ENCODE results near the gene TPGS1.

TPGS1 gene

GRCh38 chr19:522726-523125 lies 15.4 kb downstream of the TPGS1 start:
- no peak for DNase-seq

GRCh38 chr19:524062-524674 lies 16.9 kb downstream of the TPGS1 start:
- DNase-seq, result no peak

- no peak for DNase-seq
Observed at GRCh38 chr19:525029-525428, 17.7 kb downstream of the TPGS1 start.

- DNase-seq, result no peak
Observed at GRCh38 chr19:525857-526419, 18.6 kb downstream of the TPGS1 start.

- no peak for DNase-seq
Observed at GRCh38 chr19:530134-531008, 23.1 kb downstream of the TPGS1 start.

- DNase-seq, result peak; percentile 89
Observed at GRCh38 chr19:531009-531752, 23.9 kb downstream of the TPGS1 start.

GRCh38 chr19:531753-532560 lies 24.7 kb downstream of the TPGS1 start, which contains the start of gene CDC34:
TSS of gene CDC34 (plus strand) at chr19:531760. CDS start at chr19:531932, 172 bp downstream.
- DNase-seq, result no peak

- DNase-seq, result no peak
Observed at GRCh38 chr19:532561-533363, 25.5 kb downstream of the TPGS1 start.

- DNase-seq, result no peak
Observed at GRCh38 chr19:533364-534058, 26.2 kb downstream of the TPGS1 start.

- no peak for DNase-seq
Observed at GRCh38 chr19:534088-534487, 26.8 kb downstream of the TPGS1 start.

- no peak for DNase-seq
Observed at GRCh38 chr19:535017-535835, 27.9 kb downstream of the TPGS1 start.

GRCh38 chr19:536031-536880 lies 29.0 kb downstream of the TPGS1 start:
- no peak for DNase-seq

GRCh38 chr19:536881-537404 lies 29.6 kb downstream of the TPGS1 start:
- no peak for DNase-seq

- no peak for DNase-seq
Observed at GRCh38 chr19:538641-539428, 31.5 kb downstream of the TPGS1 start.

GRCh38 chr19:539429-540030 lies 32.2 kb downstream of the TPGS1 start:
- no peak for DNase-seq

GRCh38 chr19:540867-541637 lies 33.8 kb downstream of the TPGS1 start:
- no peak for DNase-seq

- no peak for DNase-seq
Observed at GRCh38 chr19:541699-542098, 34.4 kb downstream of the TPGS1 start.

Data from stimulated activated CD4-positive, alpha-beta T cell treated with anti-CD3 and anti-CD28 coated beads, Interleukin-12 subunit alpha, Interleukin-12 subunit beta, amount 100 ng/mL, for 4 hours (primary cell).